ENCODE measurements around the gene PTPRF.

The PTPRF gene

DNA sequence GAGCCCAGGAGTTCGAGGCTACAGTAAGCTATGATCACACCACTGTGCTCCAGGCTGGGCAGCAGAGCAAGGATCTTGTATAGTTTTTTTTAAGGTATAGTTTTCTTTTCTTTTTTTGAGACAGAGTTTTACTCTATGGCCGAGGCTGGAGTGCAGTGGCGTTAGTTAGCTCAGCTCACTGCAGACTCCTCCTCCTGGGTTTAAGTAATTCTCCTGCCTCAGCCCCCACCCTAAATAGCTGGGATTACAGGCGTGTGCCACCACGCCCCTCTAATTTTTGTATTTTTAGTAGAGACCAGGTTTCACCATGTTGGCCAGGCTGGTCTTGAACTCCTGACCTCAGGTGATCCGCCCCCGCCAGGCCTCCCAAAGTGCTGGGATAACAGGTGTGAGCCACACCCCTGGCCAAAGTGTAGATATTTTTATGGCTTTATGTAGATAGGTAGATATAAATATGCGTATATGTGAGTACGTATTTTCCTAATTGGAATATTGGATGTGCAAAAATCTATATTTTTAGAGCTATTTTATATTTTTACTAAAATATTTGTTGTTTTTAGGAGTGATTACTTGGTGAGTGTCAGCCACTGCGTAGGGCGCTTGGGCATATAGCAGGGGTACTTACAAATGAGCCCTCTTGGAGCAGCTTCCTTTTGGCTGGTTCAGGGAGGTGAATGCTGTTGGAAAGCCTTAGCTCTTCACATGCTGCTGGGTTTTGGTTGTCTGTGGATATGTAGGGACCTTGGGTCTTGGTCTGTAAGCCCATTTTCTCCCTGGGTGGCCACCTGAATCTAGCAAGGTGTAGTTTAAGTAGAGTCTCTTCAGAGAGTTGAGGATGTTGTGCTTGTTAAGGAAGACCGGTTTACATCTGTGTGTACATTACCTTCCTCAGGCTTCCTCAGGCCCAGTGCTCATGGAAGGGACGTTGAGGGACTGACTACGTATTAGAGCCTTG lies 128.8 kb downstream of the PTPRF start:
- DNase-seq (ENCODE audit: low spot score) (no peak), FAIRE-seq (no peak)

DNA sequence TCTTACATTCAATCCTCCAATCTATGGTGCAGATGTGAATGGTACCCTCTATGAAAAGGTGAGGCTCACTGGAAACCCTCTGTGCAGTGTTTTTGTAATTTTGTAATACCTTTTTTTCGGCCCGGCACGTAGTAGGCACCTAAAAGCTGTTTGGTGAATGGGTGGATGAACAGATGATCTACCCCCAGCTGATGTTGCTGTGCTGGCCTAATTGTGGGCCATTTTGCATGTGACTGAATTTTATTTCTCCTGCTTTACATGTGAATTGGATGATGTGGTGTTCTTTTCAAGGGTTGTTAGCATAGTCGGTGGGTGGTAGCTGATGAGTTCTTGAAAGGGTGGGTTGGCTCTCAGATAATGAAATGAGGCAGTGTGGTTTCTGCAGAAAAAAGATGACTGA lies 129.7 kb downstream of the PTPRF start:
- no peak for DNase-seq (ENCODE audit: low spot score)
- no peak for FAIRE-seq

DNA sequence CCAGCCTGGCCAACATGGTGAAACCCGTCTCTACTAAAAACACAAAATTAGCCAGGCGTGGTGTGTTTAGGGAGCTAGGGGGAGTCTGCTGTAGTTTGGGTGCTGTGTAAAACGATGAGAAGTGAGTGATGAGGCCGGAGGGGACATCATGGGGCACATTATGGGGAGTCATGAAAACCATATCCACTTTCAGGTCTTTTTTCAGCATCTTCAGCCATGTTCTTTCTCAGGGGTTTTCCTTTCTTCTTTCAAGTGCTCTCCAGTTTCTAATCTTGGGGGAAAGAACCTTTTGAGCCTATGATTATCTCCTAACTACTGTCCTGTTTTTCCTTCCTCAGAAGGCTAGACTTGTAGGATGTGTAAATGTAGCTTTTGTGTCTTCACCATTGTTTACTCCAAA lies 133.7 kb downstream of the PTPRF start:
- FAIRE-seq (no peak), DNase-seq (ENCODE audit: low spot score) (no peak)

DNA sequence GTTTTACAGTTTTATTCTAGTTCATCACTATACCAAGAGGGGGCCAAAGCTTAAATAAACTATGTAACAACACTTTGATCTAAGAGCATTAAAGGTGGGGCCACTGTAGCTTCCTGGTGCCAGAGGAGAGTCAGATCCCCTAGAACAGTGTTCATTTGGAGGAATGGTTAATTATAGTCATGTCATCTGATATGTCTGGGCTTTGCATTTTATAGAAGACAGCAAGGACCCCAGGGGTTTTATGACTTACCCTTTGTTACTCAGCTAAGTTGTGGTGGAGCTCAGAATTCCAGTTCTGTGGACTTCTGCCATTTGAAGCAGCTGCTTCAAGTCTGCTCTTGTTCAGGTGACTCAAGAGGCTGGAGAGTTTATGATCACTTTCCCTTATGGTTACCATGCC lies 135.9 kb downstream of the PTPRF start:
- FAIRE-seq (no peak), DNase-seq (ENCODE audit: low spot score) (no peak)

DNA sequence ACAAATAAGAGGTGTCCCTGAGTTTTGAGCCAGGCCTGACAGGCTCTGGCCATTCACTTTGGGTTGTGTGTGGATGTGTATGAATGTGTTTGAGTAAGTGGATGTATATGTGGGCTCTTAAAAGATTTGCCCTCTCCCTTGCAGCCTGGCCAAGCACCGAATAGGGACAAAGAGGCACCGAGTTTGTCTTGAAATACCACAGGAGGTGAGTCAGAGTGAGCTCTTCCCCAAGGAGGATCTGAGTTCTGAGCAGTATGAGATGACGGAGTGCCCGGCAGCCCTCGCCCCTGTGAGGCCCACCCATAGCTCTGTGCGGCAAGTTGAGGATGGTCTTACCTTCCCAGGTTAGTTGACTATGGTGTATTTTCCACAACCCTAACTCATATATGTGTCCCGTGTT lies 138.3 kb downstream of the PTPRF start:
- FAIRE-seq (no peak), DNase-seq (ENCODE audit: low spot score) (no peak)

DNA sequence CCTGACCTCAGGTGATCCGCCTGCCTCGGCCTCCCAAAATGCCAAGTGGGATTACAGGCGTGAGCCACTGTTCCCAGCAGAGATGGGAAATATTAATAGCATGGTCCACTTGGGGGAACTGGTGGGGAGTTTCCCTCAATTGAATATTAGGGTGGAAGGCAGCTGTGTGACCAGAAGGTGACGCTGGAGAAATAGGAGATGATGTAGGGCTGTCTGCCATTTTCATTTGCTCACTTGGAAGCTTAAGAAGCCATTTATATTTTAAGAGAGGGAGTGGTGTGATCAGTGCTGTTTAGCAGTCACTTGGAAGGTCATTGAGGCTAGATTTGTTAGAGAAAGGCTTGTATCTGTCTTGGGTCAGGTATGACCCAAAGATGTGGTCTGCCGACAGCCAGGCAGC lies 139.2 kb downstream of the PTPRF start:
- DNase-seq (ENCODE audit: low spot score) (no peak), FAIRE-seq (no peak)

DNA sequence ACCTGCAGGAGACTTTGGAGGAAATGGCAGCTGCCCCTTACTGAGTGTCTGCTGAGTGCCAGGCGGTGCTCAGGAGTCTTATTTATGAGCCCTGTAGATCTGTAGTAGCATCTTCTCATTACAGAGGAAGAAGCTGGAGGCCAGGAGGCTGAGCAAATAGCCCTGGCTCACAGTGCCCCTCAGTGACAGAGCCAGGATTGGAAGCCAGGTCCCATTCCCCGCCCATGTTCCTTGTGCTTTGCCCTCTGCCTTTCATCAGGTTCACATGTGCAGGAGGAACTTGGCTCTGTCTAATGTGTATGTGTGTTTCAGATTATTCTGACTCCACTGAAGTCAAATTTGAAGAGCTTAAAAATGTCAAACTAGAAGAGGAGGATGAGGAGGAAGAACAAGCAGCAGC lies 140.5 kb downstream of the PTPRF start:
- FAIRE-seq (no peak), DNase-seq (ENCODE audit: low spot score) (no peak)

DNA sequence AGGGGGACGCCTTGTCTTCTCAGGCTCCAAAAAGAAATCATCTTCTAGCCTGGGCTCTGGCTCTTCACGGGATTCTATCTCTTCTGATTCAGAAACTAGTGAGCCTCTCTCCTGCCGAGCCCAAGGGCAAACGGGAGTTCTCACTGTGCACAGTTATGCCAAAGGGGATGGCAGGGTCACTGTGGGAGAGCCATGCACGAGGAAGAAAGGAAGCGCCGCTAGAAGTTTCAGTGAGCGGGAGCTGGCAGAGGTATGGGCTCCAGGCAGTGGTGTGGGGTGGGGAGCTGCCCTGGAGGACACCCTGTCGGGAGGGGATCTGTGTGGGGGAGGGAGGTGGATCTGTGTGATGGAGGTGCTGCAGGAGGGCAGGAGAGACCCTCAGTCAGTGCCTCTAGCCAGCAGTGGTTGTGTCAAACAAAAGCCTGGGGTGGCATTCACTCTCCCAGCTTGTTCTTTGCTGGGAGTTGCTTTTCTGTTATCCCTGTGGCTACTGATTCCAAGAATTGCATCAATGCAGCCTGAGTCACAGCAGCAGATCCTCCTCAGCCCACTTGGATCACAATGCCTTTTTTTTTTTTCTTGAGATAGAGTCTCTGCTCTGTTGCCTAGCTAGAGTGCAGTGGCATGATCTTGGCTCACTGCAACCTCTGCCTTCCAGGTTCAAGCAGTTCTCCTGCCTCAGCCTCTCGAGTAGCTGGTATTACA lies 141.1 kb downstream of the PTPRF start:
- no peak for FAIRE-seq
- no peak for DNase-seq (ENCODE audit: low spot score)

DNA sequence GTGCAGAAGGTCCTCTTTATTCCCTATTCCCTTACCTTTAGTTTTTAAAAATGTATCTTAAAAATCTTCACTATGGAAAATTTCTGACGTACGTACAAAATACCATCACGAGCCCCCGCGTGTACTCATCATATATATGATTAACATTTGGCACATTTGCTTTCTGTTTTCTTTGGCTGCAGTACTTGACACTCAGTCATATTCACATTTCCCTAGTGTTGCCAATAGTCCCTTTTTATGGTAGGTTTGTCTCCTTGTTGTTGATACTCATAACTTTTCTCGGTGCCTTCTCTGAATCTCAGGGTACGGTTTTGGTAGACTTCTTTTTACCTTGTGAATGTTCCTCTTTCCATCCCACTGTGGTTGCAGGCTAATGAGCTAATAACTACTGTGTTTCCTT lies 142.6 kb downstream of the PTPRF start:
- DNase-seq (ENCODE audit: low spot score) (no peak), FAIRE-seq (no peak)

Data from urothelium cell line (cell line).